ENCODE results near the gene HIGD1A. TPM values are rescaled to one million over a fixed set of nuclear protein-coding genes. Genes with fewer than 3 reads are reported as not detected.

The HIGD1A gene
- polyA plus RNA-seq, 1 of the 3 experiments (the other 2 are of a cell fraction), result 72.1 TPM

- Histone ChIP-seq H3K36me3 (replicated peaks in 1 of 2; ENCODE audit: control insufficient read depth in 1 of 2, insufficient read depth in 2 of 2, low read length in 1 of 2) (no peaks in the 10 kb centered on the region), H3K9me2 (no peaks in the 10 kb centered on the region), H3K79me2 (ENCODE audit: insufficient read depth) (no peaks in the 10 kb centered on the region), H4K20me1 (ENCODE audit: insufficient read depth) (no peaks in the 10 kb centered on the region), H3K4me2 (no peak overlapping the region), H3K4me3 (ENCODE audit: low read depth in 2 of 2, low read length in 1 of 2) (no peak overlapping the region), H3K9me3 (no peaks in the 10 kb centered on the region), H2AFZ (ENCODE audit: low read depth) (no peak overlapping the region), H3F3A (replicated peaks; ENCODE audit: insufficient read depth) (no peaks in the 10 kb centered on the region), H3K27ac (ENCODE audit: low read depth in 2 of 2, low read length in 1 of 2) (no peak overlapping the region), H3K4me1 (ENCODE audit: control insufficient read depth in 1 of 2, insufficient read depth in 2 of 2, low read depth in 1 of 2, low read length in 1 of 2) (peaks cover 0 to under 1% of the 10 kb centered on the region in 2 experiments; a peak in 1 of 4 replicates), H3K27me3 (ENCODE audit: insufficient read depth) (no peaks in the 10 kb centered on the region), H3K9ac (no peak overlapping the region)
- CTCF ChIA-PET, result no interaction called here
- 62% methylated on average over 5 of the region's 5 CpGs for WGBS (ENCODE audit: low lambda C conversion rate)
- DNase-seq, result no peak
- TF ChIP-seq EP300 (IDR thresholded peaks at IDR 0.05; ENCODE audit: borderline replicate concordance in 1 of 2, low read depth in 1 of 2, low read length in 1 of 2) (no peak), TAF1 (IDR thresholded peaks at IDR 0.05; ENCODE audit: borderline replicate concordance, low read depth, low read length) (no peak), GATA2 (CRISPR knock-in tag; IDR thresholded peaks at IDR 0.05) (no peak), ZBTB33 (IDR thresholded peaks at IDR 0.05; ENCODE audit: borderline replicate concordance, low read depth) (no peak), RXRA (IDR thresholded peaks at IDR 0.05; ENCODE audit: borderline replicate concordance, low read depth) (no peak), SMC3 (IDR thresholded peaks at IDR 0.05; ENCODE audit: low read depth, low read length) (no peak), RCOR1 (IDR thresholded peaks at IDR 0.05; ENCODE audit: low read length) (no peak), REST (IDR thresholded peaks at IDR 0.05; ENCODE audit: low read depth, low read length) (no peak), NFIC (IDR thresholded peaks at IDR 0.05; ENCODE audit: borderline replicate concordance) (no peak), POLR2AphosphoS5 (IDR thresholded peaks at IDR 0.05; ENCODE audit: low read depth, low read length) (no peak), MAX (IDR thresholded peaks at IDR 0.05; ENCODE audit: low read depth) (no peak), IRF3 (IDR thresholded peaks at IDR 0.05; ENCODE audit: low read depth, low read length) (no peak), FOXM1 (IDR thresholded peaks at IDR 0.05; ENCODE audit: low read depth) (no peak), SIN3A (IDR thresholded peaks at IDR 0.05; ENCODE audit: borderline replicate concordance, low read depth, low read length) (no peak)
- POLR2A ChIA-PET, result no interaction called here
Measured at GRCh38 chr3:42836150-42837123, 32.1 kb upstream of the HIGD1A start.

Data from SK-N-SH (cell line).